PC-9 (cell line): ENCODE results near the gene PVALEF.

Experiments used
- EZH2 ChIP-seq: fragments of 200-600 bp; sonication (generic); IDR thresholded peaks from 2 replicates; pipeline ENCODE4 v1.8.0; 2017; ENCODE audit warnings: antibody characterized with exemption, low read depth
- TF ChIP-seq, protein P1 (sequence below): fragments of 200-600 bp; sonication (generic); conservative IDR thresholded peaks from 2 replicates; pipeline ENCODE4 v1.6.1; 2017; ENCODE audit warnings: mixed run types, antibody characterized with exemption, mild to moderate bottlenecking, moderate library complexity

DNA sequence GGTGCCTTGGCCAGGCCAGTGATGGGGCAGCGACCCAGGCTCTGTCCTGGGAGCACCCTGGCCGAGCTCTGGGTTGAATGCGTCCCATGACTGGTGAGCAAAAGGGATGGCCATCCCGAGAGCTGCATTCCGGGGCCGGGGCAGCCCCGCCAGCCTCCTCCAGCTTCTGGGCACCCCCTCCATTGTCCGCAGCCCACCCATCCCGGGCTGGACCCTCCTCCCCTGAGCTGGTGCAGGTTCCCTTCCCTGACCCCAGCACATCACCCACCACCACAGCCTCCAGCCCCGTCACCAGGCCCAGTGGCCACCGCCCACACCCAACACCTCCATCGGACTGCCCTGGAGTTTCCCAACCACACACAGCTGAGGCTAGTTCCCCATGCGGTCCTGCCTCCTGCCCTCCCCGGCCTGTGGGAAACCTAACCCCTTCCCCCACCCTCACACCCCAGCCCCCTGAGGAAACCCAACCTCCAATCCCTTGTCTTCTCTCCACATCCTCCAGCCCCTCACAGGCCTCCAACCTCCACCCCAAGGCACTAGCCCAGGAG lies 16.2 kb upstream of the PVALEF start:
- TF ChIP-seq, protein P1, sequence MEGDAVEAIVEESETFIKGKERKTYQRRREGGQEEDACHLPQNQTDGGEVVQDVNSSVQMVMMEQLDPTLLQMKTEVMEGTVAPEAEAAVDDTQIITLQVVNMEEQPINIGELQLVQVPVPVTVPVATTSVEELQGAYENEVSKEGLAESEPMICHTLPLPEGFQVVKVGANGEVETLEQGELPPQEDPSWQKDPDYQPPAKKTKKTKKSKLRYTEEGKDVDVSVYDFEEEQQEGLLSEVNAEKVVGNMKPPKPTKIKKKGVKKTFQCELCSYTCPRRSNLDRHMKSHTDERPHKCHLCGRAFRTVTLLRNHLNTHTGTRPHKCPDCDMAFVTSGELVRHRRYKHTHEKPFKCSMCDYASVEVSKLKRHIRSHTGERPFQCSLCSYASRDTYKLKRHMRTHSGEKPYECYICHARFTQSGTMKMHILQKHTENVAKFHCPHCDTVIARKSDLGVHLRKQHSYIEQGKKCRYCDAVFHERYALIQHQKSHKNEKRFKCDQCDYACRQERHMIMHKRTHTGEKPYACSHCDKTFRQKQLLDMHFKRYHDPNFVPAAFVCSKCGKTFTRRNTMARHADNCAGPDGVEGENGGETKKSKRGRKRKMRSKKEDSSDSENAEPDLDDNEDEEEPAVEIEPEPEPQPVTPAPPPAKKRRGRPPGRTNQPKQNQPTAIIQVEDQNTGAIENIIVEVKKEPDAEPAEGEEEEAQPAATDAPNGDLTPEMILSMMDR: no peak
- TF ChIP-seq EZH2: no peak
